Gastroesophageal sphincter (tissue), 4 donors: ENCODE results near the gene MAPK14. TPM values are rescaled to one million over a fixed set of nuclear protein-coding genes. Genes with fewer than 3 reads are reported as not detected.

Experiments used
- ATAC-seq: fragments of 150-250 bp; one replicate; pipeline ENCODE4 v1.9.1; 2016; ENCODE audit warnings: mild to moderate bottlenecking, moderate library complexity
- H3K27ac ChIP-seq, 4 donors: fragments of 200-600 bp; sonication (generic) in 3 of 4; 1 replicate in 3 of 4; 2 replicates in 1 of 4; pipeline ENCODE4 v1.5.1; 2016 to 2019
- H3K27me3 ChIP-seq: fragments of 200-600 bp; sonication (generic); one replicate; pipeline ENCODE4 v1.5.1; 2019
- H3K36me3 ChIP-seq, 2 donors: fragments of 200-600 bp; sonication (generic); one replicate each; pipeline ENCODE4 v1.5.1; 2019; ENCODE audit warnings: control low read depth in 1 of 2
- H3K4me1 ChIP-seq, 3 donors: fragments of 200-600 bp; sonication (generic); 1 replicate in 2 of 3; 2 replicates in 1 of 3; pipeline ENCODE4 v1.5.1; 2016 to 2019; ENCODE audit warnings: control low read depth in 2 of 3
- H3K4me3 ChIP-seq, 2 donors: fragments of 200-600 bp; sonication (generic); one replicate each; pipeline ENCODE4 v1.5.1; 2019; ENCODE audit warnings: mild to moderate bottlenecking in 1 of 2, moderate library complexity in 1 of 2
- H3K9me3 ChIP-seq, 3 donors: fragments of 200-600 bp; sonication (generic); one replicate each; pipeline ENCODE4 v1.5.1; 2017 to 2019; ENCODE audit warnings: control low read depth in 2 of 3
- CTCF ChIP-seq, 4 experiments: fragments of 200-600 bp in 2 of 4; fragments of 450-650 bp in 2 of 4; sonication (generic) in 1 of 4; IDR thresholded peaks; one replicate each; pipeline ENCODE4 v1.5.1; 2017 to 2019; ENCODE audit warnings: antibody characterized with exemption in 4 of 4, mild to moderate bottlenecking in 2 of 4, moderate library complexity in 2 of 4
- EP300 ChIP-seq: sonication (generic); formaldehyde crosslinking; IDR thresholded peaks from one replicate; pipeline ENCODE4 v1.6.1; 2017; ENCODE audit warnings: antibody characterized with exemption, mild to moderate bottlenecking
- POLR2A ChIP-seq, 2 donors: fragments of 450-650 bp; IDR thresholded peaks; one replicate each; pipeline ENCODE4 v1.6.1; 2017; ENCODE audit warnings: antibody characterized with exemption in 2 of 2, mild to moderate bottlenecking in 2 of 2, moderate library complexity in 1 of 2
- POLR2AphosphoS5 ChIP-seq: sonication (generic); formaldehyde crosslinking; IDR thresholded peaks from one replicate; pipeline ENCODE4 v1.6.1; 2017; ENCODE audit warnings: antibody characterized with exemption
- WGBS, 2 donors: methylation state at CpG; one replicate each; pipeline ENCODE4 v1.1.5; 2018; ENCODE audit warnings: low coverage in 1 of 2; 5-methylcytosine and 5-hydroxymethylcytosine counted together
- total RNA-seq, 4 donors: library from RNA; depleted of rRNA; stranded (reverse); fragments of >200 nt; gene quantifications; one replicate each; pipeline ENCODE4 v1.1.0, GENCODE V29; 2016

Gene MAPK14
- total RNA-seq, 4 donors from 2014 or later: 58.7 to 77.5 (median 69.9) TPM

DNA sequence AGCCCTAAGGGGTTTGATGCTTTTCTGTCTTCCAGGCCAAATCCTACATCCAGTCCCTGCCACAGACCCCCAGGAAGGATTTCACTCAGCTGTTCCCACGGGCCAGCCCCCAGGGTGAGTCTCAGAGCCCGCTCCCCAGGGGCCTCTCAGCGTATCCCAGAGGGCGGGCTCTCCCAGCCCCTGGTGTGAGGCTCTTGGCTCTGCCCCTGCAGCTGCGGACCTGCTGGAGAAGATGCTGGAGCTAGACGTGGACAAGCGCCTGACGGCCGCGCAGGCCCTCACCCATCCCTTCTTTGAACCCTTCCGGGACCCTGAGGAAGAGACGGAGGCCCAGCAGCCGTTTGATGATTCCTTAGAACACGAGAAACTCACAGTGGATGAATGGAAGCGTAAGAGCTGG is 111.1 kb downstream of the MAPK14 start:
- ATAC-seq: no peak
- no peak overlapping the region for H3K4me3 ChIP-seq
- no peaks in the 10 kb centered on the region for H3K4me1 ChIP-seq
- no peaks in the 10 kb centered on the region for H3K9me3 ChIP-seq
- no peak for TF ChIP-seq EP300
- no peaks in the 10 kb centered on the region for H3K36me3 ChIP-seq
- H3K27me3 ChIP-seq: peaks cover 10% of the 10 kb centered on the region
- WGBS, 2 donors: 100% methylated on average over 2 to 3 of the region's 15 CpGs
- H3K27ac ChIP-seq: no peak overlapping the region

DNA sequence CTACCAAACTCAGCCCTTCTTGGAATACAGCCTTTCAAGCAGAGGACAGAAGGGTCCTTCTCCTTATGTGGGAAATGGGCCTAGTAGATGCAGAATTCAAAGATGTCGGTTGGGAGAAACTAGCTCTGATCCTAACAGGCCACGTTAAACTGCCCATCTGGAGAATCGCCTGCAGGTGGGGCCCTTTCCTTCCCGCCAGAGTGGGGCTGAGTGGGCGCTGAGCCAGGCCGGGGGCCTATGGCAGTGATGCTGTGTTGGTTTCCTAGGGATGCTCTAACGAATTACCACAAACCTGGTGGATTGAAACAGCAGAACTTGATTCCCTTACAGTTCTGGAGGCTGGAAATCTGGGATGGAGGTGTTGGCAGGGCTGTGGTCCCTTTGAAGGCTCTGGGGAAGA is 111.8 kb downstream of the MAPK14 start:
- Histone ChIP-seq H3K4me3 (no peak overlapping the region), H3K36me3 (no peaks in the 10 kb centered on the region), H3K27ac (no peak overlapping the region), H3K9me3 (no peaks in the 10 kb centered on the region), H3K27me3 (peaks cover 10% of the 10 kb centered on the region), H3K4me1 (no peaks in the 10 kb centered on the region)
- WGBS, 2 donors: 40% methylated on average over 1 of the region's 7 CpGs; no CpG with 5 or more reads in 1 of the 2 donors
- no peak for ATAC-seq
- no peak for TF ChIP-seq POLR2AphosphoS5
- TF ChIP-seq CTCF (IDR thresholded peaks at IDR 0.05): peak in 2 of 4 experiments; percentile 7 to 14

DNA sequence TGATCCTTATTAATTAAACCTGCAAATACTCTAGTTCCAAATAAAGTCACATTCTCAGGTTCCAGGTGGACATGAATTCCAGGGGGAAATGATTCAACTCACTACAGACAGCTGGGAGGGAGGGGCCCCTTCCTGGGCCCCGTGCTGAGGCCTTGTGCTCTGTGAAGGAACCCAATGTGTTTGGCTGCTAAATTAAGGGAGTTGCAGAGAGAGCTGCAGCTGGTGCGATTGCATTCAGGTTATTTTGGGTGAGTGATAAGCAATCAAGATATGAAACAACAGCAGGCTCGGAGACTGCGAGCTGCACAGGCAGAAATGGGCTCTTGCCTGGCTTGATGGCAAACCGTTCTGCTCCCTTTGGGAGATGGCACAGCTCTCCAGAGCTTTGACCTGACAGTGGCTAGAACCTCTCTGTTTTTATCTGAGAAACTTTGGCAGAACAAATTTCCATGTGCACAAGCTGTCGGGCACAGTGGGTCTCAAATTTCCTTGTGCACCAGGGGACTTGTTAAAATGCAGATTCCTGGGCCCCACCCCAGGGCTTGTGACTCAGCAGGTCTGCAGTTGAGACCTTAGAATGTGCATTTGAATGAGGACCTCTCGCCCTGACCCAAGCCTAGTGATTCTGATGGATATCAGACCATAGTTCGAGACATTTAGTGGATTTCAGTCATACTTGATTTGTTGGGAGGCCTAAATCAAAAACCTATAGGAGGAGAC is 112.5 kb downstream of the MAPK14 start:
- Histone ChIP-seq H3K4me1 (no peaks in the 10 kb centered on the region), H3K27ac (no peak overlapping the region), H3K9me3 (no peaks in the 10 kb centered on the region), H3K4me3 (no peak overlapping the region), H3K27me3 (peaks cover 9% of the 10 kb centered on the region), H3K36me3 (no peaks in the 10 kb centered on the region)
- TF ChIP-seq CTCF (IDR thresholded peaks at IDR 0.05) (no peak), EP300 (no peak), POLR2A (IDR thresholded peaks at IDR 0.05) (no peak), POLR2AphosphoS5 (no peak)
- 80 to 88% methylated on average over 4 to 6 of the region's 8 CpGs for WGBS, 2 donors
- no peak for ATAC-seq

- H3K27ac ChIP-seq: no peak overlapping the region
- no peaks in the 10 kb centered on the region for H3K4me1 ChIP-seq
- no peaks in the 10 kb centered on the region for H3K9me3 ChIP-seq
- WGBS, 2 donors: 91% methylated on average over 4 of the region's 4 CpGs
- H3K27me3 ChIP-seq: peaks cover under 1% of the 10 kb centered on the region
- H3K36me3 ChIP-seq: no peaks in the 10 kb centered on the region
- TF ChIP-seq CTCF (IDR thresholded peaks at IDR 0.05) (no peak), POLR2A (IDR thresholded peaks at IDR 0.05) (no peak), EP300 (no peak), POLR2AphosphoS5 (no peak)
- ATAC-seq: no peak
- H3K4me3 ChIP-seq: no peak overlapping the region
Measured at GRCh38 chr6:36141091-36141490, 113.5 kb downstream of the MAPK14 start.

DNA sequence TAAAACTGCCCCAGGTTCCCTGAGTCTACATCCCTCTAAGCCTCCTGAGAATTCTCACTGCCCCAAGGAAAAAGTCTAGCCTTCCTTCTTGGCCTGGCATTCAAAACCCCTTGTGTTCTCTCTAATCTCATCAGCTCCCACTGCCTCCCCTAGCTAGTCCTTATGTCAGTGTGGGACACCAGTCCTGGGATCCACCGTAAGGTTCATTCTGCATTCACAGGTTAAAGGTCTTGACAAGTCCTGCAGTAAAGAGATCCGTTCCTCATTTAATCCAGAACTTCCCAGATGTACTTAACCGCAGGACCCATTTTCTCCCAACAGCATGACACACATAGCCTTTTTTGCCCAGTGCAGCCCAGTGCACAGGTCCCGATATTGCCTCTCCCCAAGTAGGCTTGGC is 114.4 kb downstream of the MAPK14 start:
- Histone ChIP-seq H3K27ac (no peak overlapping the region), H3K4me3 (no peak overlapping the region), H3K4me1 (no peaks in the 10 kb centered on the region), H3K36me3 (no peaks in the 10 kb centered on the region), H3K9me3 (no peaks in the 10 kb centered on the region), H3K27me3 (no peaks in the 10 kb centered on the region)
- no peak for ATAC-seq
- WGBS, 2 donors: 81% methylated on average over 4 of the region's 4 CpGs; no CpG with 5 or more reads in 1 of the 2 donors
- TF ChIP-seq EP300 (no peak), POLR2AphosphoS5 (no peak), CTCF (IDR thresholded peaks at IDR 0.05) (no peak), POLR2A (IDR thresholded peaks at IDR 0.05) (no peak)
